Measurements from ENCODE around the gene MCCC2.
"Not testable (repeated sequence)": the region's sequence is repeated elsewhere in the genome, so short reads cannot be mapped to it uniquely, and the experiment has no call there.

GRCh38 chr5:71650940-71651339 lies 63.8 kb downstream of the MCCC2 start:
- TF ChIP-seq CTCF, POLR2AphosphoS5, POLR2A (IDR thresholded peaks at IDR 0.05): not testable (repeated sequence)

Data from breast epithelium (tissue), 3 donors.